GM19452 (cell line): ENCODE results near the gene ALDH1A3.

Source experiments
- ATAC-seq: cut with Tn5 transposase; IDR thresholded peaks from one replicate; pipeline ENCODE4 v1.9.1; 2021; ENCODE audit not compliant: unreplicated experiment

Gene ALDH1A3

GRCh38 chr15:100881573-100882336 is 2.1 kb downstream of the ALDH1A3 start:
- ATAC-seq: no peak

- ATAC-seq: no peak
Observed at GRCh38 chr15:100885116-100885515, 5.5 kb downstream of the ALDH1A3 start.

GRCh38 chr15:100885811-100886210 is 6.2 kb downstream of the ALDH1A3 start:
- ATAC-seq: no peak

GRCh38 chr15:100887211-100887913 is 7.7 kb downstream of the ALDH1A3 start:
- no peak for ATAC-seq

GRCh38 chr15:100889385-100890050 is 9.9 kb downstream of the ALDH1A3 start:
- no peak for ATAC-seq

GRCh38 chr15:100890051-100890720 is 10.6 kb downstream of the ALDH1A3 start:
- ATAC-seq: no peak

GRCh38 chr15:100890850-100891249 is 11.2 kb downstream of the ALDH1A3 start:
- ATAC-seq: no peak

GRCh38 chr15:100891307-100892012 is 11.8 kb downstream of the ALDH1A3 start:
- no peak for ATAC-seq

GRCh38 chr15:100892013-100892355 is 12.4 kb downstream of the ALDH1A3 start:
- ATAC-seq: no peak

- no peak for ATAC-seq
Observed at GRCh38 chr15:100893261-100893963, 13.8 kb downstream of the ALDH1A3 start.

- no peak for ATAC-seq
Observed at GRCh38 chr15:100893964-100894295, 14.3 kb downstream of the ALDH1A3 start.

GRCh38 chr15:100895721-100896120 is 16.1 kb downstream of the ALDH1A3 start:
- no peak for ATAC-seq

- ATAC-seq: no peak
Observed at GRCh38 chr15:100897221-100898151, 17.9 kb downstream of the ALDH1A3 start.

GRCh38 chr15:100898152-100898490 is 18.5 kb downstream of the ALDH1A3 start:
- ATAC-seq: no peak

- no peak for ATAC-seq
Observed at GRCh38 chr15:100898661-100899462, 19.2 kb downstream of the ALDH1A3 start.

- no peak for ATAC-seq
Observed at GRCh38 chr15:100899601-100900000, 20.0 kb downstream of the ALDH1A3 start.

GRCh38 chr15:100900136-100900794 is 20.6 kb downstream of the ALDH1A3 start:
- ATAC-seq: no peak

- ATAC-seq: no peak
Observed at GRCh38 chr15:100900795-100901169, 21.2 kb downstream of the ALDH1A3 start.
